ENCODE results near the gene PAGR1.

Gene PAGR1

DNA sequence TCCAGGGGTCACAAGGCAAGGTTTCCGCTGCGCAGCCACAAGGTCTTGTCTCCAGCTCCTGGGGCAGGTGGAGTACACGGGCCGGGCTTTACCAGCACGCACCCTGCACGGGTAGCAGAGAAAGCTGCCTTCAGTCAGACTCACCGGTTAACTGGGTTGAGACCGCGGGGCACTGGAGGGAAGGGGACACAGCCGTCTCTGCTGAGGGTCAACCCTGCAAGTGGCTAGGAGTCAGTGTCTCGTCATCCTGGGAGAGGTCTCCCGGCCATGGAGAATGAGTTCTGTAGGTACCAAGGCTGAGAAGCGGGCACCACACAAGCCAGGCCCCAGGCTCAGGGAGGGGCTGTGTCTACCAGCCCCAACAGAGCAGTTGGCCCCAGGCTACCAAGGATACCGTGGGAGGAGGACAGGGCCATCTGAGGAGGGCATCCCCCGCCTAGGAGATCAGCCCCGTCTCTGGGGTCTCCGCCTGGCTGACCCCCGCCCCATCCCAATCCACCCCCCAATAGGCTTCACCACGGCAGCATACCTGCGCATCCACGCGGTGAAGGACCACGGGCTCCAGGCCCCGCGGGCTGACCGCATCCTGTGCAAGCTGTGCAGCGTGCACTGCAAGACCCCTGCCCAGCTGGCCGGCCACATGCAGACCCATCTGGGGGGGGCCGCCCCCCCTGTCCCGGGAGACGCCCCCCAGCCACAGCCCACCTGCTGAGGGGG lies 6.8 kb upstream of the PAGR1 start:
- Histone ChIP-seq H3K27ac (ENCODE audit: low read length) (peak overlapping the region; percentile 92), H3K9ac (ENCODE audit: low read length in 2 of 2) (peak overlapping the region in 1 of 2 donors; percentile 9), H3K4me3 (ENCODE audit: low read length in 2 of 2) (peak overlapping the region; percentile 4 to 15), H3K27me3 (ENCODE audit: control insufficient read depth in 1 of 2, insufficient read depth in 2 of 2, low read length in 2 of 2) (no peaks in the 10 kb centered on the region), H3K36me3 (ENCODE audit: control insufficient read depth in 2 of 2, insufficient read depth in 2 of 2, low read length in 2 of 2) (no peaks in the 10 kb centered on the region), H3K9me3 (ENCODE audit: control insufficient read depth in 2 of 2, low read length in 2 of 2) (no peaks in the 10 kb centered on the region), H3K4me1 (ENCODE audit: control insufficient read depth, insufficient read depth, low read length) (peaks cover 76% of the 10 kb centered on the region)

DNA sequence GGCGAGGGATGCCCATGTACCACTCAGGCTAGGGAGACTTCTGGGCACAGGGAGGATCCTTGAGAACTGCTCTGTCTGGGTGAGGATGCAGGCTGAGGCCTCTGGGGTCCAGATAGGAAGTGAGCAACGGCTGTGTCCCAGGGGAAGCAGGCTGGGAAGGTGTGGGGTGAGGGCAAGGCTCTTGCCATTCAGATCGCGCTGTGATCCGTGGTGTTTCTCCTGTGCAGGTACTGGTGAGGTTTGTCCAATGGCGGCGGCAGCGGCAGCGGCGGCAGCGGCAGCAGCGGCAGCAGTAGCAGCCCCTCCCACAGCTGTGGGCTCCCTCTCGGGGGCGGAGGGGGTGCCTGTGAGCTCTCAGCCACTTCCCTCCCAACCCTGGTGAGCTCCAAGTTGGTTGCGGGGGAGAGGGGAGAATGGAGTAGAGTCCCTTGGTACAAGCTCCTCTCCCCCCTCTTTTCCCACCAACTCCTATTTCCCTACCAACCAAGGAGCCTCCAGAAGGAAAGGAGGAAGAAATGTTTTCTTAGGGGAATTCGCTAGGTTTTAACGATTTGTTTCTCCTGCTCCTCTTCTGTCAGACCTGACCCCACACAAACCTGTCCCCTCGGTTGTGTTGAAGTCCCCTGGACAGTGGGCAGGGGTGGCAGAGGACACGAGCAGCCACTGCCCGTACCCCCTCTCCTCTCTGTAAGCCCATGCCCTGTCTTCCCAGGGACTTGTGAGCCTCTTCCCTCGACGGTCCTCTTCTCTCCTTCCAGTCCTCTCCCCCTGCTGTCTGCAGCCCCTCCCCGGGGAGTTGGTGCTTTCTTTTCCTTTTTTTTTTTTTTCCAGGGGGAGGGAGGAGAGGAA lies 5.9 kb upstream of the PAGR1 start:
- no peaks in the 10 kb centered on the region for H3K9me3 ChIP-seq (ENCODE audit: control insufficient read depth in 2 of 2, low read length in 2 of 2)
- H3K36me3 ChIP-seq (ENCODE audit: control insufficient read depth in 2 of 2, insufficient read depth in 2 of 2, low read length in 2 of 2), result no peaks in the 10 kb centered on the region
- peak overlapping the region; percentile 92 for H3K27ac ChIP-seq (ENCODE audit: low read length)
- peak overlapping the region; percentile 47 to 58 for H3K9ac ChIP-seq (ENCODE audit: low read length in 2 of 2)
- peak overlapping the region in 1 of 2 donors; percentile 29 for H3K4me3 ChIP-seq (ENCODE audit: low read length in 2 of 2)
- no peaks in the 10 kb centered on the region for H3K27me3 ChIP-seq (ENCODE audit: control insufficient read depth in 1 of 2, insufficient read depth in 2 of 2, low read length in 2 of 2)
- H3K4me1 ChIP-seq (ENCODE audit: control insufficient read depth, insufficient read depth, low read length), result peaks cover 77% of the 10 kb centered on the region

DNA sequence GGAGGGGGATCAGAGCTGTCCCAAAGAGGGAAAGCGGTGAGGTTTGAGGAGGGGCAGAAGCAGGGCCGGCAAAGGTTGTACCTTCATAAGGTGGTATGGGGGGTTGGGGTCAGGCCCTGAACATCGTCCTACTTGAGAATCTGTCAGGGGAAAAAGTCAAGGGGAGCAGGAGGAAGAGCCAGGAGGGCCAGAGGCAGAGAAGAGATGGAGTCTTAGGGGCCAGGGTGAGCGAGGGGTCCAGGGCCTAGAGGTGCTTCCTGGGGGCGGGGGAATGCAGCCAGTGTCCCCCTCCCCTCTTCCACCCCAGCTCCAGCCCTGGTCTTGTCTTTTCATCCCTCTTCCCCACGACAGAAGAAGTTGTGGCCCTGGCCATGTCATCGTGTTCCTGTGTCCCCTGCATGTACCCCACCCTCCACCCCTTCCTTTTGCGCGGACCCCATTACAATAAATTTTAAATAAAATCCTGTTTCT lies 5.2 kb upstream of the PAGR1 start:
- Histone ChIP-seq H3K4me3 (ENCODE audit: low read length in 2 of 2) (peak overlapping the region in 1 of 2 donors; percentile 82), H3K9me3 (ENCODE audit: control insufficient read depth in 2 of 2, low read length in 2 of 2) (no peaks in the 10 kb centered on the region), H3K27me3 (ENCODE audit: control insufficient read depth in 1 of 2, insufficient read depth in 2 of 2, low read length in 2 of 2) (no peaks in the 10 kb centered on the region), H3K9ac (ENCODE audit: low read length in 2 of 2) (peak overlapping the region in 1 of 2 donors; percentile 47), H3K36me3 (ENCODE audit: control insufficient read depth in 2 of 2, insufficient read depth in 2 of 2, low read length in 2 of 2) (no peaks in the 10 kb centered on the region), H3K4me1 (ENCODE audit: control insufficient read depth, insufficient read depth, low read length) (peaks cover 80% of the 10 kb centered on the region), H3K27ac (ENCODE audit: low read length) (peak overlapping the region; percentile 92)

- Histone ChIP-seq H3K4me3 (ENCODE audit: low read length in 2 of 2) (peak overlapping the region; percentile 82 to 83), H3K9ac (ENCODE audit: low read length in 2 of 2) (peak overlapping the region; percentile 63 to 78), H3K27me3 (ENCODE audit: control insufficient read depth in 1 of 2, insufficient read depth in 2 of 2, low read length in 2 of 2) (no peaks in the 10 kb centered on the region), H3K4me1 (ENCODE audit: control insufficient read depth, insufficient read depth, low read length) (peaks cover 80% of the 10 kb centered on the region), H3K36me3 (ENCODE audit: control insufficient read depth in 2 of 2, insufficient read depth in 2 of 2, low read length in 2 of 2) (no peaks in the 10 kb centered on the region), H3K9me3 (ENCODE audit: control insufficient read depth in 2 of 2, low read length in 2 of 2) (no peaks in the 10 kb centered on the region), H3K27ac (ENCODE audit: low read length) (peak overlapping the region; percentile 92)
Observed at GRCh38 chr16:29811170-29811895, 4.6 kb upstream of the PAGR1 start.

DNA sequence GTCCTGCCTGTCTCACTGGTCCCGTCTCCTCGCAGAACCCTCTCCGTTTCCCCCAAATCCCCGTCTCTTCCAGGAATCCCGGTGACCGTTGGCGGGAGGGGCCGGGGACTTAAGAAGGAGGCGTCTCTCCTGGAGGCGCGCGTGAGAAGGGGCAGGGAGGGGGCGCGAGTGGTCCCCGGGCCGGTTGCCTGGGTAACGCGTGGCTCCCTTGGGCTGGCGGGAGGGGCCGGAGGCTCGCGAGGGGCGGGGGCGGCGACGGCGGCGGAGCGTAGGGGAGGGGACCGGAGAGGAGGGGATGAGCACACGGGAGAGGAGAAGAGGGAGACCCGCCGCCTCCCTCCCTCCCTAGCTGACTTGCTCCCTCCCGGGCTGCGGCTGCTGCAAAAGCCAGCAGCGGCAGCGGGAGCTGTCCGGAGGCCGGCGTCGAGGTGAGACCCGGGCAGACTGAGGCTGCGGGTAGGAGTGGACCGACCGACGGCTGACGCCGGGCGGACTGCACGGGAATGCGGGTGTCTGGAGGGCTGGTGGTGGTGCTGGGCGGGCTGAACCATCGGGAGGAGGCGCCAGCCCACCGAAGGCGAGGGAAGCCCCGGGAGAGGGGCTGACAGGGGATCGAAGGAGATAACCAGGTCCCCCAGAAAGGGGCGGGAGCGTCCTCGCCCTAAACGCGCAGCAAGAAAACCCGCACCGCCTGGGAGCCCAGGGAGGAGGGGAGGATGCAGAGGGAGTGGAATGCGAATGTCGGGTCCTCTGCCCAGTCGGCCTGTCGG lies 3.9 kb upstream of the PAGR1 start, which contains the start of gene PRRT2:
Gene PRRT2, plus strand, starts transcription at position 298 of the 770 bp plus-strand sequence. CDS start 862 bp downstream, outside the sequence.
- H3K36me3 ChIP-seq (ENCODE audit: control insufficient read depth in 2 of 2, insufficient read depth in 2 of 2, low read length in 2 of 2), result no peaks in the 10 kb centered on the region
- H3K4me1 ChIP-seq (ENCODE audit: control insufficient read depth, insufficient read depth, low read length), result peaks cover 86% of the 10 kb centered on the region
- H3K4me3 ChIP-seq (ENCODE audit: low read length in 2 of 2), result peak within 1 kb of the TSS; percentile 82 to 83
- no peaks in the 10 kb centered on the region for H3K27me3 ChIP-seq (ENCODE audit: control insufficient read depth in 1 of 2, insufficient read depth in 2 of 2, low read length in 2 of 2)
- H3K27ac ChIP-seq (ENCODE audit: low read length), result peak within 1 kb of the TSS; percentile 92
- no peaks in the 10 kb centered on the region for H3K9me3 ChIP-seq (ENCODE audit: control insufficient read depth in 2 of 2, low read length in 2 of 2)
- H3K9ac ChIP-seq (ENCODE audit: low read length in 2 of 2), result peak within 1 kb of the TSS; percentile 63 to 80

DNA sequence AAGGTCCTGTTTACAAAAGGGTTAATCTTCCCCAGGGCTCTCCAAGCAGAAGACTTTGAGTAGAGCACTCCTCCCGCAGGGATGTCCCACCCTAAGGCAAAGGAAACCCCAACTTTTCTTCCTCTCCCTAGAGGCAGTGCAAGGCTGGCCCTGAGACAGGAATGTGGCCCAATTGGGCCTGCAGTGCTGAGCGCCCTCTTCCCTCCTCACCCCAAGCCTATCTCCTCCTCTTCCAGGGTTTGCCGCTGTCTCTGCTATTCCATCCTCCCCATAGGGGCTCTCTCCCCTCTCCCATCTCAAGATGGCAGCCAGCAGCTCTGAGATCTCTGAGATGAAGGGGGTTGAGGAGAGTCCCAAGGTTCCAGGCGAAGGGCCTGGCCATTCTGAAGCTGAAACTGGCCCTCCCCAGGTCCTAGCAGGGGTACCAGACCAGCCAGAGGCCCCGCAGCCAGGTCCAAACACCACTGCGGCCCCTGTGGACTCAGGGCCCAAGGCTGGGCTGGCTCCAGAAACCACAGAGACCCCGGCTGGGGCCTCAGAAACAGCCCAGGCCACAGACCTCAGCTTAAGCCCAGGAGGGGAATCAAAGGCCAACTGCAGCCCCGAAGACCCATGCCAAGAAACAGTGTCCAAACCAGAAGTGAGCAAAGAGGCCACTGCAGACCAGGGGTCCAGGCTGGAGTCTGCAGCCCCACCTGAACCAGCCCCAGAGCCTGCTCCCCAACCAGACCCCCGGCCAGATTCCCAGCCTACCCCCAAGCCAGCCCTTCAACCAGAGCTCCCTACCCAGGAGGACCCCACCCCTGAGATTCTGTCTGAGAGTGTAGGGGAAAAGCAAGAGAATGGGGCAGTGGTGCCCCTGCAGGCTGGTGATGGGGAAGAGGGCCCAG lies 3.0 kb upstream of the PAGR1 start:
- peak overlapping the region; percentile 63 to 80 for H3K9ac ChIP-seq (ENCODE audit: low read length in 2 of 2)
- H3K27me3 ChIP-seq (ENCODE audit: control insufficient read depth in 1 of 2, insufficient read depth in 2 of 2, low read length in 2 of 2), result no peaks in the 10 kb centered on the region
- peaks cover 0 to under 1% of the 10 kb centered on the region in 2 donors for H3K36me3 ChIP-seq (ENCODE audit: control insufficient read depth in 2 of 2, insufficient read depth in 2 of 2, low read length in 2 of 2)
- H3K9me3 ChIP-seq (ENCODE audit: control insufficient read depth in 2 of 2, low read length in 2 of 2), result no peaks in the 10 kb centered on the region
- H3K4me1 ChIP-seq (ENCODE audit: control insufficient read depth, insufficient read depth, low read length), result peaks cover 81% of the 10 kb centered on the region
- H3K4me3 ChIP-seq (ENCODE audit: low read length in 2 of 2), result peak overlapping the region; percentile 82 to 83
- H3K27ac ChIP-seq (ENCODE audit: low read length), result peak overlapping the region; percentile 92

DNA sequence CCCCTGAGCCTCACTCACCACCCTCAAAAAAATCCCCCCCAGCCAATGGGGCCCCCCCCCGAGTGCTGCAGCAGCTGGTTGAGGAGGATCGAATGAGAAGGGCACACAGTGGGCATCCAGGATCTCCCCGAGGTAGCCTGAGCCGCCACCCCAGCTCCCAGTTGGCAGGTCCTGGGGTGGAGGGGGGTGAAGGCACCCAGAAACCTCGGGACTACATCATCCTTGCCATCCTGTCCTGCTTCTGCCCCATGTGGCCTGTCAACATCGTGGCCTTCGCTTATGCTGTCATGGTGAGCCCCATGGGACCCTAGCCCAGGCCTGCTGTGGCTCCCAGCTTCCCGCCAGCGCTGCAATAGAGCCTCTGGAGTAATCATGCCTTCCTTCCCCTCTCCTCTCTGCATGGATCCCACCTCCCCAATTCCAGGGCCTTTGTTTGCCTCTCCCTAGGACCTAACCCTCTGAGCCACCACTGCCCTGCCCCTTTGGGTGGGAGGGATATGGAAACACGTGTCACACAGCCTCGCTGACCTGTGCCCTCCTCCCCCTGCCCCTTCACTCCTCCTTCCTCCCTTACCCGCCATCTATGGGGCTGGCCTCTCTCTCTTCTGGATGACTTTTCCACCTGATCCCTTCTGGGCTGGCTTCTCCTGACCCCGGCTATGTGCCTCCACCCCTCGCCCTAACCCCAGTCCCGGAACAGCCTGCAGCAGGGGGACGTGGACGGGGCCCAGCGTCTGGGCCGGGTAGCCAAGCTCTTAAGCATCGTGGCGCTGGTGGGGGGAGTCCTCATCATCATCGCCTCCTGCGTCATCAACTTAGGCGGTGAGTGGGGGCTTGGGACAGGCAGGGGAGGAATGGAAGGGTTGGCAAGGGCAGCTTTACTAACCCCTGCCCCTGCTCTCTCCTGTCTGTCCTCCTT lies 2.0 kb upstream of the PAGR1 start:
- Histone ChIP-seq H3K4me1 (ENCODE audit: control insufficient read depth, insufficient read depth, low read length) (peaks cover 73% of the 10 kb centered on the region), H3K27ac (ENCODE audit: low read length) (peak overlapping the region; percentile 92), H3K27me3 (ENCODE audit: control insufficient read depth in 1 of 2, insufficient read depth in 2 of 2, low read length in 2 of 2) (no peaks in the 10 kb centered on the region), H3K36me3 (ENCODE audit: control insufficient read depth in 2 of 2, insufficient read depth in 2 of 2, low read length in 2 of 2) (peaks cover 0 to 2% of the 10 kb centered on the region in 2 donors), H3K4me3 (ENCODE audit: low read length in 2 of 2) (peak overlapping the region; percentile 26 to 40), H3K9ac (ENCODE audit: low read length in 2 of 2) (no peak overlapping the region), H3K9me3 (ENCODE audit: control insufficient read depth in 2 of 2, low read length in 2 of 2) (no peaks in the 10 kb centered on the region)

DNA sequence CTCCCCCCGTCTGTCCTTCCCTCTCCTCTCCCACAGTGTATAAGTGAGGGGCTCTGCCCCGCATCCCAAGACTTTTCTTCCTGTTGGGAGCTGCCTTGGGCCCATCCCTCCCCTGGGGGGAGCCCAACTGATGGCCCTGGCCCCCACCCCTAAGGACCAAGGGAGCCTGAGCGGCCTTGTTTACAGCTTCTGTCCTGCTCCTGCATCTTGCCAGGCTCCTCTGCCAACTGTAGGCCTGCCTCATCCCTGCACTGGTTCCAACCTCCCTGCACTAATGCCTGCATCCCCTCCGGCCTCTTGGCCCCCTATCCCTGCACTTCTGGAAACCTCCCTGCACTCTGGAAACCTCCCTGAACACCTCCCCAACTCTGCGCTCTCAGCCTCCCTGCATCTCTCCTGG lies 1.4 kb upstream of the PAGR1 start:
- H3K27ac ChIP-seq (ENCODE audit: low read length), result peak overlapping the region; percentile 92
- peaks cover 71% of the 10 kb centered on the region for H3K4me1 ChIP-seq (ENCODE audit: control insufficient read depth, insufficient read depth, low read length)
- peak overlapping the region; percentile 55 to 88 for H3K4me3 ChIP-seq (ENCODE audit: low read length in 2 of 2)
- no peak overlapping the region for H3K9ac ChIP-seq (ENCODE audit: low read length in 2 of 2)
- no peaks in the 10 kb centered on the region for H3K9me3 ChIP-seq (ENCODE audit: control insufficient read depth in 2 of 2, low read length in 2 of 2)
- H3K27me3 ChIP-seq (ENCODE audit: control insufficient read depth in 1 of 2, insufficient read depth in 2 of 2, low read length in 2 of 2), result no peaks in the 10 kb centered on the region
- peaks cover 2 to 6% of the 10 kb centered on the region in 2 donors for H3K36me3 ChIP-seq (ENCODE audit: control insufficient read depth in 2 of 2, insufficient read depth in 2 of 2, low read length in 2 of 2)

Data from stomach smooth muscle (tissue), 2 donors.